HG02798 (cell line): Measurements from ENCODE around the gene AHDC1.

Experiments
- ATAC-seq: cut with Tn5 transposase; IDR thresholded peaks from one replicate; pipeline ENCODE4 v1.9.1; 2021; ENCODE audit warnings: mild to moderate bottlenecking; ENCODE audit not compliant: unreplicated experiment, poor library complexity

AHDC1 gene

GRCh38 chr1:27600498-27601175 is 3.3 kb downstream of the AHDC1 start:
- no peak for ATAC-seq

GRCh38 chr1:27599605-27600497 is 4.1 kb downstream of the AHDC1 start:
- no peak for ATAC-seq

- no peak for ATAC-seq
Measured at GRCh38 chr1:27598902-27599528, 4.9 kb downstream of the AHDC1 start.

- ATAC-seq, result no peak
Measured at GRCh38 chr1:27598295-27598687, 5.7 kb downstream of the AHDC1 start.

GRCh38 chr1:27597516-27598294 is 6.2 kb downstream of the AHDC1 start:
- no peak for ATAC-seq

- no peak for ATAC-seq
Measured at GRCh38 chr1:27596986-27597385, 7.0 kb downstream of the AHDC1 start.

GRCh38 chr1:27596261-27596660 is 7.7 kb downstream of the AHDC1 start:
- no peak for ATAC-seq

- no peak for ATAC-seq
Measured at GRCh38 chr1:27595597-27595996, 8.3 kb downstream of the AHDC1 start.

- no peak for ATAC-seq
Measured at GRCh38 chr1:27594564-27595510, 9.1 kb downstream of the AHDC1 start.

GRCh38 chr1:27593678-27594563 is 10.0 kb downstream of the AHDC1 start:
- no peak for ATAC-seq

GRCh38 chr1:27592931-27593677 is 10.8 kb downstream of the AHDC1 start:
- ATAC-seq, result no peak

GRCh38 chr1:27592232-27592930 is 11.6 kb downstream of the AHDC1 start:
- no peak for ATAC-seq

GRCh38 chr1:27591622-27592021 is 12.3 kb downstream of the AHDC1 start:
- ATAC-seq, result no peak

- ATAC-seq, result no peak
Measured at GRCh38 chr1:27590917-27591508, 12.9 kb downstream of the AHDC1 start.

GRCh38 chr1:27589841-27590426 is 14.0 kb downstream of the AHDC1 start:
- ATAC-seq, result no peak

GRCh38 chr1:27589441-27589840 is 14.5 kb downstream of the AHDC1 start:
- ATAC-seq, result no peak
